Measurements from ENCODE around the gene CCDC73. TPM values are rescaled to one million over a fixed set of nuclear protein-coding genes. Genes with fewer than 3 reads are reported as not detected.
"Not testable (repeated sequence)": the region's sequence is repeated elsewhere in the genome, so short reads cannot be mapped to it uniquely, and the experiment has no call there.

Gene CCDC73
- total RNA-seq, 4 donors from 2014 or later, result 0.15 to 0.27 TPM; not detected in 2

GRCh38 chr11:32792111-32792947, 2.1 kb downstream of the CCDC73 start:
- DNase-seq, result no peak
- TF ChIP-seq, protein P1, sequence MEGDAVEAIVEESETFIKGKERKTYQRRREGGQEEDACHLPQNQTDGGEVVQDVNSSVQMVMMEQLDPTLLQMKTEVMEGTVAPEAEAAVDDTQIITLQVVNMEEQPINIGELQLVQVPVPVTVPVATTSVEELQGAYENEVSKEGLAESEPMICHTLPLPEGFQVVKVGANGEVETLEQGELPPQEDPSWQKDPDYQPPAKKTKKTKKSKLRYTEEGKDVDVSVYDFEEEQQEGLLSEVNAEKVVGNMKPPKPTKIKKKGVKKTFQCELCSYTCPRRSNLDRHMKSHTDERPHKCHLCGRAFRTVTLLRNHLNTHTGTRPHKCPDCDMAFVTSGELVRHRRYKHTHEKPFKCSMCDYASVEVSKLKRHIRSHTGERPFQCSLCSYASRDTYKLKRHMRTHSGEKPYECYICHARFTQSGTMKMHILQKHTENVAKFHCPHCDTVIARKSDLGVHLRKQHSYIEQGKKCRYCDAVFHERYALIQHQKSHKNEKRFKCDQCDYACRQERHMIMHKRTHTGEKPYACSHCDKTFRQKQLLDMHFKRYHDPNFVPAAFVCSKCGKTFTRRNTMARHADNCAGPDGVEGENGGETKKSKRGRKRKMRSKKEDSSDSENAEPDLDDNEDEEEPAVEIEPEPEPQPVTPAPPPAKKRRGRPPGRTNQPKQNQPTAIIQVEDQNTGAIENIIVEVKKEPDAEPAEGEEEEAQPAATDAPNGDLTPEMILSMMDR (IDR thresholded peaks at IDR 0.05), result no peak
- TF ChIP-seq POLR2A (IDR thresholded peaks at IDR 0.05), result no peak
- Histone ChIP-seq H3K27ac (no peak overlapping the region), H3K4me3 (replicated peaks in 1 of 3) (no peak overlapping the region), H3K27me3 (no peaks in the 10 kb centered on the region), H3K9me3 (no peaks in the 10 kb centered on the region), H3K4me1 (no peaks in the 10 kb centered on the region), H3K36me3 (no peaks in the 10 kb centered on the region)
- WGBS, 2 donors, result 40 to 43% methylated on average over 6 of the region's 6 CpGs
- intact Hi-C loops (cut with DNase I), result loop anchor here (5.0 kb wide), 1 partner anchor 80 kb away; no protein-coding TSS in a partner anchor

DNA sequence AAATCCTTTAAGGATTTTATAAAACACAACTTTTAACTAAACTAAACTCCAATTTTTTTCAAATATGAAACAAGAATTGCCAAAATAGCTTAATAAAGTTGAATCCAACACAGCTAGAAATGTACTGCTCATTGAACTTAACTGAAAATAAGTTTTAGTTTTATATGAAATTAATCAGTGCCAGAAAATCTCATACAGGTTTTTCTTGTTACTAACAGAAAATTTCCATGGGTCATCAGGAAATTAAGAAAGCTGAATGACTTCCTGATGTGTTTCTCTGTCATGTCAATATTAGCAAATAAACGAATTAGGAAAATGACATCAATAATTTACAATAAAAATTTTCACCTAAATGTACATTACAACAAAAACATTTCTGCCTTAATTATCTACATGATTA, 3.5 kb downstream of the CCDC73 start:
- no peak overlapping the region for H3K27ac ChIP-seq

GRCh38 chr11:32786811-32787210, 7.7 kb downstream of the CCDC73 start:
- Histone ChIP-seq H3K27me3 (no peaks in the 10 kb centered on the region), H3K36me3 (no peaks in the 10 kb centered on the region), H3K27ac (no peak overlapping the region), H3K4me3 (replicated peaks in 1 of 3) (no peak overlapping the region), H3K4me1 (no peaks in the 10 kb centered on the region), H3K9me3 (no peaks in the 10 kb centered on the region)
- TF ChIP-seq POLR2A (IDR thresholded peaks at IDR 0.05), result no peak
- TF ChIP-seq, protein P1 (IDR thresholded peaks at IDR 0.05), result no peak
- no peak for DNase-seq
- intact Hi-C loops (cut with DNase I), result no loop called here

More for the DNA sequence above, 3.5 kb downstream of the CCDC73 start:
- Histone ChIP-seq H3K27me3 (no peaks in the 10 kb centered on the region), H3K4me3 (replicated peaks in 1 of 3) (no peak overlapping the region), H3K36me3 (no peaks in the 10 kb centered on the region), H3K9me3 (no peaks in the 10 kb centered on the region), H3K4me1 (no peaks in the 10 kb centered on the region)
- TF ChIP-seq, protein P1 (IDR thresholded peaks at IDR 0.05), result no peak
- no peak for TF ChIP-seq POLR2A (IDR thresholded peaks at IDR 0.05)
- WGBS, 2 donors, result 72 to 73% methylated on average over 1 of the region's 1 CpG
- DNase-seq, result no peak
- intact Hi-C loops (cut with DNase I), result loop anchor here (5.0 kb wide), 1 partner anchor 79 kb away; no protein-coding TSS in a partner anchor

DNA sequence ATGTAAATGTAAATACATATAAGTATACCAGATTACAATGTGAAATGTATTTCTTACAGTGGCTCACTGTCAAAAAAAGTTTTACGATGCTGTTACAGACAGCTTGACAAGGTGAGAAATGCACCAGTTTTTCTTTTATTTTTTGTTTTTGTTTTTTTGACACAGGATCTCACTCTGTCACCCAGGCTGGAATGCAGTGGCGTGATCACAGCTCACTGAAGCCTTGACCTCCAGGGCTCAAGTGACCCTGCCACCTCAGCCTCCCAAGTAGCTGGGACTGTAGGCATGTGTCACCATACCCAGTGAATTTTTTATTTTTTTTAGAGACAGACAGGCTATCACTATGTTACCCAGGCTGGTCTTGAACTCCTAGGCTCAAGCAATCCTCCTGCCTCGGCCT, 9.2 kb downstream of the CCDC73 start:
- TF ChIP-seq, protein P1 (IDR thresholded peaks at IDR 0.05), result no peak
- no peak for TF ChIP-seq POLR2A (IDR thresholded peaks at IDR 0.05)
- intact Hi-C loops (cut with DNase I), result no loop called here
- WGBS, 2 donors, result 88 to 91% methylated on average over 3 of the region's 3 CpGs

GRCh38 chr11:32781721-32782120, 12.7 kb downstream of the CCDC73 start:
- no peaks in the 10 kb centered on the region for H3K4me1 ChIP-seq
- TF ChIP-seq, protein P1 (IDR thresholded peaks at IDR 0.05), result no peak
- TF ChIP-seq POLR2A (IDR thresholded peaks at IDR 0.05), result no peak
- no peaks in the 10 kb centered on the region for H3K36me3 ChIP-seq
- H3K9me3 ChIP-seq, result no peaks in the 10 kb centered on the region
- H3K27ac ChIP-seq, result no peak overlapping the region
- 79 to 84% methylated on average over 5 of the region's 5 CpGs for WGBS, 2 donors
- DNase-seq, result no peak
- intact Hi-C loops (cut with DNase I), result no loop called here
- H3K4me3 ChIP-seq (replicated peaks in 1 of 3), result no peak overlapping the region
- H3K27me3 ChIP-seq, result no peaks in the 10 kb centered on the region

More for the DNA sequence above, 9.2 kb downstream of the CCDC73 start:
- DNase-seq, result no peak
- H3K4me1 ChIP-seq, result no peaks in the 10 kb centered on the region
- no peaks in the 10 kb centered on the region for H3K36me3 ChIP-seq
- H3K9me3 ChIP-seq, result no peaks in the 10 kb centered on the region
- H3K27me3 ChIP-seq, result no peaks in the 10 kb centered on the region
- no peak overlapping the region for H3K4me3 ChIP-seq (replicated peaks in 1 of 3)
- H3K27ac ChIP-seq, result no peak overlapping the region

- H3K9me3 ChIP-seq; H3K36me3 ChIP-seq; H3K4me1 ChIP-seq; intact Hi-C loops (cut with DNase I); H3K27ac ChIP-seq; DNase-seq; H3K4me3 ChIP-seq (replicated peaks in 1 of 3); H3K27me3 ChIP-seq: not testable (repeated sequence)
- 90 to 91% methylated on average over 2 of the region's 2 CpGs for WGBS, 2 donors
Observed at GRCh38 chr11:32780839-32781238, 13.6 kb downstream of the CCDC73 start.

Data from thyroid gland (tissue), 4 donors.